ENCODE measurements around the gene WIPF3. TPM values are rescaled to one million over a fixed set of nuclear protein-coding genes. Genes with fewer than 3 reads are reported as not detected.
A peak's percentile ranks its signal among the peaks of the same experiment; 100 is the strongest.

WIPF3 gene
- total RNA-seq, 1 donor from 2014 or later: 1.5 TPM

DNA sequence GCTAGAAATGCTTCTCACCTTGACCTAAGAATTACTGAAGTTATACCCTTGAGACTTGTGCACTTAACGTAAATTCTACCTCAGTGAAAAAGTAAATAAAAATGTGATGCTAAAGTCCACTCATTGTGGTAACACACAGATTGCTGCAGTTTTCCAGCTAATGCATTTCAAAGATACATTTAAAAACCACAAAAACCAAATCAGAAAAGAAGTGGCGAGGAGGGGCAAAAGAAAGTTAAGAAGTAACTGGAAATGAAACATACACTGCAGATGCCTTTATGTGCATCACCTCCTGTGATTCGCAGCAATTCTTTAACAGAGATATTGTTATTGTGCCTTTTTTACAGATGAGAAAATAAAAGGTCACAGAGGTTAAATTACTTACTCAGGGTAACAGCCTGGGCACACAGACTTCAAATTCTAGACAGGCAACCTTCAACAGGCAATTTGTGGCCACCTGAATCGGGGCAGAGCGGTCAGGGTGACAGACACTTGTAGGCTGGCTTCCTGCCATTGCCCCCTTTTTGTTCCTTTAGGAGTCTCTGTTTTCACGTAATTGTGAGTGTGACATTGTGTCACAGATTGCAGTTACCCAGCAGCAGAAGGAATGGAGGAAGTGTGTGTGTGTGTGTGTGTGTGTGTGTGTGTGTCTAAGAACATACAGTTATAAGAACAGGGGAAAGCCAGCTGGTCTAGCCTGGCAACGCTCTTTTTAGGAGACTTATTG is 1.9 kb downstream of the WIPF3 start:
- DNase-seq (ENCODE audit: low spot score): no peak
- H3K27me3 Mint-ChIP-seq (ENCODE audit: unreplicated experiment): peaks cover 6% of the 10 kb centered on the region
- H3K36me3 Mint-ChIP-seq (ENCODE audit: low read depth, unreplicated experiment): peaks cover 5% of the 10 kb centered on the region
- no peaks in the 10 kb centered on the region for H3K9me3 Mint-ChIP-seq (ENCODE audit: unreplicated experiment)
- no peak for TF ChIP-seq CTCF (IDR thresholded peaks at IDR 0.05; ENCODE audit: unreplicated experiment)
- no peak overlapping the region for H3K27ac Mint-ChIP-seq (ENCODE audit: unreplicated experiment)
- peak overlapping the region; percentile 88 for H3K4me3 Mint-ChIP-seq (ENCODE audit: unreplicated experiment)
- H3K4me1 Mint-ChIP-seq (ENCODE audit: unreplicated experiment): peaks cover 10% of the 10 kb centered on the region

- no peak for DNase-seq (ENCODE audit: low spot score)
- Mint-ChIP-seq H3K27ac (ENCODE audit: unreplicated experiment) (no peak overlapping the region), H3K4me3 (ENCODE audit: unreplicated experiment) (no peak overlapping the region), H3K36me3 (ENCODE audit: low read depth, unreplicated experiment) (peaks cover 5% of the 10 kb centered on the region), H3K4me1 (ENCODE audit: unreplicated experiment) (peaks cover 10% of the 10 kb centered on the region), H3K9me3 (ENCODE audit: unreplicated experiment) (no peaks in the 10 kb centered on the region), H3K27me3 (ENCODE audit: unreplicated experiment) (peaks cover 4% of the 10 kb centered on the region)
- no peak for TF ChIP-seq CTCF (IDR thresholded peaks at IDR 0.05; ENCODE audit: unreplicated experiment)
Measured at GRCh38 chr7:29809533-29810155, 3.3 kb downstream of the WIPF3 start.

- no peaks in the 10 kb centered on the region for H3K9me3 Mint-ChIP-seq (ENCODE audit: unreplicated experiment)
- H3K27ac Mint-ChIP-seq (ENCODE audit: unreplicated experiment): no peak overlapping the region
- DNase-seq (ENCODE audit: low spot score): no peak
- peaks cover 10% of the 10 kb centered on the region for H3K4me1 Mint-ChIP-seq (ENCODE audit: unreplicated experiment)
- peaks cover 4% of the 10 kb centered on the region for H3K27me3 Mint-ChIP-seq (ENCODE audit: unreplicated experiment)
- TF ChIP-seq CTCF (IDR thresholded peaks at IDR 0.05; ENCODE audit: unreplicated experiment): no peak
- peaks cover 5% of the 10 kb centered on the region for H3K36me3 Mint-ChIP-seq (ENCODE audit: low read depth, unreplicated experiment)
- no peak overlapping the region for H3K4me3 Mint-ChIP-seq (ENCODE audit: unreplicated experiment)
Measured at GRCh38 chr7:29810297-29810696, 4.0 kb downstream of the WIPF3 start.

DNA sequence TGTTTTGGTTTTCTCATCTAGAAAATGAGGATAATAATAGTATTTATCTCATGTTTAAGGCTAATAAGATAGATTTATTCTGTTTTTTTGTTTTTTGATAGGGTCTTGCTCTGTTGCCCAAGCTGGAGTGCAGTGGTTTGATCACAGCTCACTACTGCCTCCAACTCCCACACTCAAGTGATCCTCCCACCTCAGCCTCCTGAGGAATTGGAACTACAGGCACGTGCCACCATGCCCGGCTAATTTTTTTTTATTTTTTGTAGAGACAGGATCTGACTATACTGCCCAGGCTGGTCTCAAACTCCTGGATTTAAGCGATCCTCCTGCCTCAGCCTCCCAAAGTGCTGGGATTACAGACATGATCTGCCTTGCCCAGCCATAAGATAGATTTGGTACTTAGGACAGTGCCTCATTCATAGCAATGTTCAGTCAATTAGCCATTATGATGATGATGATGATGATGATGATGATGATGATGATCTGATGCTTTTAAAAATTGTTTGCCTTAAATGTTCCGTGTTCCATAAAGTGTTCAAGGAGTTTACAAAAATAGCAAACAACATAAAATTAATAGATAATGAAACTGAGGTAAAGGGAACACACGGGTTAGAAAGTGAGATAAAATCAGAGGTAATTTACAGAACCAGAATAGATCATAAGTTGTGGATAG is 4.6 kb downstream of the WIPF3 start:
- TF ChIP-seq CTCF (IDR thresholded peaks at IDR 0.05; ENCODE audit: unreplicated experiment): no peak
- Mint-ChIP-seq H3K4me1 (ENCODE audit: unreplicated experiment) (peaks cover 10% of the 10 kb centered on the region), H3K4me3 (ENCODE audit: unreplicated experiment) (no peak overlapping the region), H3K36me3 (ENCODE audit: low read depth, unreplicated experiment) (peaks cover under 1% of the 10 kb centered on the region), H3K9me3 (ENCODE audit: unreplicated experiment) (no peaks in the 10 kb centered on the region), H3K27me3 (ENCODE audit: unreplicated experiment) (no peaks in the 10 kb centered on the region), H3K27ac (ENCODE audit: unreplicated experiment) (no peak overlapping the region)
- no peak for DNase-seq (ENCODE audit: low spot score)

DNA sequence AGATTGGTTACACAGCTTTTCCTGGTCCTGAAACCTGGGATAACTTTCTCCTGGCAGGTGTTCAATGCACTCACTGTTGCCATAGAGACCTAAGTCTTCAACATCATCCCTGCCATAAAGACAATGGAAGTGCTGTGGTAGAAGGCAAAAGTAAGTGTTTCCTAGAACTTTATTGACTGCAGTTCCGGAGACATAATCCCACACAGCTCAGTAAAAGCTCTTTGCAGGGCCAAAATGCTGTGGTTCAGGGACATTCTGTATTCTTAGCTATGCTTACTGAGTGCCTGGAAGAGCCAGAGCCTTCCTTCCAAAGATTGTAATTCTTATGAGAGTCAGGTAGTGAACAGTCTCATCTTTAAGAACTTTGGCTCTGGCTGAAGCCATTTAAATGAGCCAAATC is 5.3 kb downstream of the WIPF3 start:
- Mint-ChIP-seq H3K4me1 (ENCODE audit: unreplicated experiment) (peaks cover 10% of the 10 kb centered on the region), H3K9me3 (ENCODE audit: unreplicated experiment) (no peaks in the 10 kb centered on the region), H3K36me3 (ENCODE audit: low read depth, unreplicated experiment) (no peaks in the 10 kb centered on the region), H3K27me3 (ENCODE audit: unreplicated experiment) (no peaks in the 10 kb centered on the region), H3K4me3 (ENCODE audit: unreplicated experiment) (no peak overlapping the region), H3K27ac (ENCODE audit: unreplicated experiment) (no peak overlapping the region)
- no peak for DNase-seq (ENCODE audit: low spot score)
- no peak for TF ChIP-seq CTCF (IDR thresholded peaks at IDR 0.05; ENCODE audit: unreplicated experiment)
